Uterus (tissue), 2 donors: Measurements from ENCODE around the gene DYNLT2B.

Experiments
- POLR2A ChIP-seq, 2 donors: fragments of 450-650 bp; IDR thresholded peaks; one replicate each; pipeline ENCODE4 v1.6.1; 2016; ENCODE audit warnings: antibody characterized with exemption in 2 of 2, mild to moderate bottlenecking in 1 of 2, moderate library complexity in 1 of 2
- TF ChIP-seq, protein P1 (sequence below), 4 experiments: fragments of 200-600 bp in 2 of 4; fragments of 450-650 bp in 2 of 4; sonication (generic) in 2 of 4; IDR thresholded peaks; one replicate each; pipeline ENCODE4 v1.5.1; 2016 to 2019; ENCODE audit warnings: antibody characterized with exemption in 4 of 4, mild to moderate bottlenecking in 2 of 4, moderate library complexity in 1 of 4

DNA sequence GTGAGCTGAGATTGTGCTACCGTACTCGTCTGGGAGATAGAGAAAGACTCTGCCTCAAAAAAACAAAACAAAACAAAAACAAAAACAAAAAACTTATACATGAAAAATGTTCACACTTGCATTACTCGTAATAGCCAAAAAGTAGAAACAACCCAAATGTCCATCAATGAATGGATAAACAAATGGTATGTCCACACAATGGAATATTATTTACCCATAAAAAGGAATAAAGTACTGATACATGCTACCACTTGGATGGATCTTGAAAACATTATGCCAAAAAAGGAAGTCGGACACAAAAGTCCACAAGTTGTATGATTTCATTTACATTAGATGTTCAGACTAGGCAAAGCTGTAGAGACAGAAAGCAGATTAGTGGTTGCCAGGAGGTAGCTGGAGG lies 57.3 kb downstream of the DYNLT2B start:
- TF ChIP-seq POLR2A (IDR thresholded peaks at IDR 0.05), result no peak
- TF ChIP-seq, protein P1, sequence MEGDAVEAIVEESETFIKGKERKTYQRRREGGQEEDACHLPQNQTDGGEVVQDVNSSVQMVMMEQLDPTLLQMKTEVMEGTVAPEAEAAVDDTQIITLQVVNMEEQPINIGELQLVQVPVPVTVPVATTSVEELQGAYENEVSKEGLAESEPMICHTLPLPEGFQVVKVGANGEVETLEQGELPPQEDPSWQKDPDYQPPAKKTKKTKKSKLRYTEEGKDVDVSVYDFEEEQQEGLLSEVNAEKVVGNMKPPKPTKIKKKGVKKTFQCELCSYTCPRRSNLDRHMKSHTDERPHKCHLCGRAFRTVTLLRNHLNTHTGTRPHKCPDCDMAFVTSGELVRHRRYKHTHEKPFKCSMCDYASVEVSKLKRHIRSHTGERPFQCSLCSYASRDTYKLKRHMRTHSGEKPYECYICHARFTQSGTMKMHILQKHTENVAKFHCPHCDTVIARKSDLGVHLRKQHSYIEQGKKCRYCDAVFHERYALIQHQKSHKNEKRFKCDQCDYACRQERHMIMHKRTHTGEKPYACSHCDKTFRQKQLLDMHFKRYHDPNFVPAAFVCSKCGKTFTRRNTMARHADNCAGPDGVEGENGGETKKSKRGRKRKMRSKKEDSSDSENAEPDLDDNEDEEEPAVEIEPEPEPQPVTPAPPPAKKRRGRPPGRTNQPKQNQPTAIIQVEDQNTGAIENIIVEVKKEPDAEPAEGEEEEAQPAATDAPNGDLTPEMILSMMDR (IDR thresholded peaks at IDR 0.05), result no peak
